Psoas muscle (tissue), 8 donors: Measurements from ENCODE around the gene ABLIM1. TPM values are rescaled to one million over a fixed set of nuclear protein-coding genes. Genes with fewer than 3 reads are reported as not detected.

Experiments
- ATAC-seq, 4 donors: fragments of 200-7000 bp; cut with Tn5 transposase; one replicate each; pipeline ENCODE4 v1.9.1; 2020; ENCODE audit warnings: moderate library complexity in 3 of 4, mild to moderate bottlenecking in 2 of 4
- DNase-seq, 2 donors: peaks; one replicate each; pipeline ENCODE4 v3.0.0-alpha.2; 2020
- H3K27ac ChIP-seq: fragments of 200-600 bp; one replicate; pipeline ENCODE4 v1.8.0; 2022
- H3K27me3 ChIP-seq, 3 donors: fragments of 200-600 bp in 1 of 3; one replicate each; pipeline versions ENCODE4 v1.6.1 to v1.8.0; 2013 to 2022; ENCODE audit warnings: low read length in 2 of 3, mild to moderate bottlenecking in 2 of 3, moderate library complexity in 1 of 3; ENCODE audit not compliant: insufficient read depth in 3 of 3
- H3K36me3 ChIP-seq, 2 donors: fragments of 200-600 bp in 1 of 2; one replicate each; pipeline versions ENCODE4 v1.6.1 to v1.8.0; 2013 to 2022; ENCODE audit warnings: low read depth in 1 of 2, mild to moderate bottlenecking in 1 of 2, moderate library complexity in 1 of 2; ENCODE audit not compliant: insufficient read depth in 1 of 2
- H3K4me1 ChIP-seq: fragments of 200-600 bp; one replicate; pipeline ENCODE4 v1.8.0; 2022
- H3K4me3 ChIP-seq: fragments of 200-600 bp; one replicate; pipeline ENCODE4 v1.8.0; 2022; ENCODE audit warnings: mild to moderate bottlenecking
- H3K9me3 ChIP-seq: fragments of 200-600 bp; one replicate; pipeline ENCODE4 v1.8.0; 2022
- CTCF ChIP-seq: fragments of 200-600 bp; IDR thresholded peaks from one replicate; pipeline ENCODE4 v1.8.0; 2022; ENCODE audit warnings: antibody characterized with exemption
- WGBS, 3 donors: extraction: QIAGEN DNeasy Blood & Tissue Kit; methylation state at CpG; one replicate each; pipeline versions ENCODE4 v1.1.6 to v1.1.7; 2013; 5-methylcytosine and 5-hydroxymethylcytosine counted together
- intact Hi-C, 2 donors: fragments of 100-400 bp; cut with DNase I; formaldehyde crosslinking; loops; one replicate each; pipeline versions ENCODE4 v1.11.0 to v1.14.2; 2022
- polyA plus RNA-seq, 3 donors: library from polyadenylated mRNA; stranded (reverse); fragments of 200-250 nt; gene quantifications; one replicate each; pipeline ENCODE4 v1.2.3, GENCODE V29; 2013
- total RNA-seq, 4 donors: library from RNA; stranded (reverse); fragmentation: NEBNext Ultra II Directional in 2 of 4; extraction: Animal tissue kit (Norgen Biotek cat#: 25700) in 2 of 4; gene quantifications; one replicate each; pipeline versions ENCODE4 v1.2.1 to v1.2.4, GENCODE V29; 2021 to 2023
- donor health status: healthy with polysubstance abuse.
- donor health status: DM: no; HTN: no; CAD: no; lungs with moderate emphysema.
- donor health status: Bipolar disorder and iron deficiency.
- donor health status: healthy.
- donor health status: DM: yes; HTN: yes; CAD: no.
- donor health status: DM: no; HTN: no; CAD: no.
- donor health status: DM: no; HTN: no; CAD: no.
- donor health status: DM: yes; HTN: yes; CAD: no.

ABLIM1 gene
- total and polyA plus RNA-seq, 7 donors, result 15.4 to 183 (median 21.8) TPM

DNA sequence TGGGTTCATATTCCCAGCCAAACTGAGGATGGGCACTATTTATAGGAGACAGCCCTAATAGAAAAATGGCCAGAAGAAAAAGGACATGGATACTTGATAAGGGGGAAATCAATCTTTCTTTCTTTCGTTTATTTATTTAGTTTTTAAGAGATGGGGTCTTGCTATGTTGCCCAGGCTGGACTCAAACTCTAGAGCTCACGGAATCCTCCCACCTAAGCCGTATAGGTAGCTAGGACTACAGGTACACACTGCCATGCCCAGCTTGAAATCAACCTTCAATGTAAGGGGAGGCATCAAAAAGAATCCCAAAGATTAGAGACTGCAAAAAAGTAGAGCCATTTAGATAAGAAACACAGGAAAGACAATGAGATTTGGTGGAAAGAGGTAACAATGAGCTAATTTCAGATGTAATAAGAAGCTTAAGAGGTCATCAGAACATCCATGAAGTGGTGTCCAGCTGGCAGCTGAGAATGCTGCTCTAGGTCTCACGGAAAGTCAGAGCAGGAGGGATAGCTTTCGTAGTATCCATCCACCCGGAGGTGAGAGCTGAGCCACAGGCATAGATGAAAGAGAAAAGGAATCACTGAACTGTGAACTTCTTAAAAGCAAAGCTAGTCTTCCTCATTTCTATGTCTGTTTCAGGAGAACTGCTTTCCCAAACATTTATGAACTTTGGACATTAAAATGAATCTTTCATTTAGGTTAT lies 10.5 kb upstream of the ABLIM1 start:
- Histone ChIP-seq H3K9me3 (no peaks in the 10 kb centered on the region), H3K36me3 (no peaks in the 10 kb centered on the region), H3K27ac (no peak overlapping the region), H3K4me3 (no peak overlapping the region), H3K27me3 (no peaks in the 10 kb centered on the region), H3K4me1 (no peaks in the 10 kb centered on the region)
- WGBS, 3 donors, result 85 to 92% (median 90%) methylated on average over 6 of the region's 6 CpGs
- DNase-seq (no peak), ATAC-seq (no peak)
- TF ChIP-seq CTCF, result no peak
- intact Hi-C loops, result no loop called here

DNA sequence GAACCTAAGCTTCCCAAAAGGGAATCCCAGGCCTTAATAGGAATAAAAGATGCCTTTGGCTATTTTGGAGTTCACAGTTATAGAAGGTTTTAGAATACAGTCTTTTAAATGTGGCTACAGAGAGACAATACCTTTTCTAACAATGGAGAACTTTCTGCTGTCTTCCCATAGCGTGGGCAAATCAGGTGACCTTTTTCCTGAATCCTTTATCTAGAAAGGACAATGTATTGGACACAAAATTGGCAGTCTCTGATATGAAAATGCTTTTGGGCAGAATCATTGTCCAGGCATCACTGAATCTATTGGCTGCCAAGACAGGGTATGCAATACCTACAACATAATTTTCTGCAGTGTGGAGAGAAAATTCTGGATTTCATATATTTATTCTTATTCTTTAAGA lies 7.8 kb upstream of the ABLIM1 start:
- Histone ChIP-seq H3K9me3 (peaks cover 3% of the 10 kb centered on the region), H3K4me3 (no peak overlapping the region), H3K4me1 (no peaks in the 10 kb centered on the region), H3K36me3 (no peaks in the 10 kb centered on the region), H3K27ac (no peak overlapping the region), H3K27me3 (no peaks in the 10 kb centered on the region)
- no peak for ATAC-seq
- intact Hi-C loops, result no loop called here
- WGBS, 3 donors, result 62 to 83% (median 80%) methylated on average over 1 of the region's 1 CpG
- no peak for TF ChIP-seq CTCF
- no peak for DNase-seq

DNA sequence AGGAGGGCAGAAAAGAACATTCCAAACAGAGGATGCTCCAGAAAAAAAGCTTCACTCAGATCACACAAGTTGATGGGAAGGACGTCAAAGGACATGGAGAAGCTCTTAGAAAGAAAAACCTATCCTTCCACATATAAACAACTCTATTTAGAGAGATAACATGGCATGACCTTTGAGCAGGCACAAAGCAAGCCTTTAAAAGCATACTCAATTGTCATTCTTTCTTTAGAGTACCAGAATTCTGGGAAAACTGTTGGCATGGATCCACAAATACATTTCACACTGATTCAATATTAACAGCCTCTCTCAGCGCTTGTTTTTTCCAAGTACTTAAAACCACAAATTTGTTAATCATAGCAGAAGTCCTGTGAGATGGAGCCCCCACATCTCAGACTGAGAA lies 7.3 kb upstream of the ABLIM1 start:
- no peak overlapping the region for H3K4me3 ChIP-seq
- no peak for DNase-seq
- no peaks in the 10 kb centered on the region for H3K4me1 ChIP-seq
- H3K27me3 ChIP-seq, result no peaks in the 10 kb centered on the region
- H3K9me3 ChIP-seq, result peaks cover 3% of the 10 kb centered on the region
- no peak for ATAC-seq
- H3K36me3 ChIP-seq, result no peaks in the 10 kb centered on the region
- no peak overlapping the region for H3K27ac ChIP-seq
- TF ChIP-seq CTCF, result no peak
- 36 to 42% (median 40%) methylated on average over 2 of the region's 2 CpGs for WGBS, 3 donors
- intact Hi-C loops, result no loop called here

GRCh38 chr10:114664127-114664526 lies 6.1 kb upstream of the ABLIM1 start:
- WGBS, 3 donors, result 72 to 81% (median 74%) methylated on average over 4 of the region's 4 CpGs
- no peaks in the 10 kb centered on the region for H3K36me3 ChIP-seq
- no peaks in the 10 kb centered on the region for H3K4me1 ChIP-seq
- H3K27ac ChIP-seq, result no peak overlapping the region
- DNase-seq (no peak), ATAC-seq (no peak)
- no peaks in the 10 kb centered on the region for H3K27me3 ChIP-seq
- intact Hi-C loops, result no loop called here
- TF ChIP-seq CTCF, result no peak
- peaks cover 3% of the 10 kb centered on the region for H3K9me3 ChIP-seq
- no peak overlapping the region for H3K4me3 ChIP-seq

GRCh38 chr10:114663626-114664025 lies 5.6 kb upstream of the ABLIM1 start:
- Histone ChIP-seq H3K9me3 (peaks cover 3% of the 10 kb centered on the region), H3K27ac (no peak overlapping the region), H3K4me3 (no peak overlapping the region), H3K36me3 (no peaks in the 10 kb centered on the region), H3K27me3 (no peaks in the 10 kb centered on the region), H3K4me1 (no peaks in the 10 kb centered on the region)
- ATAC-seq (peak in 1 of 4 donors; percentile 22), DNase-seq (no peak)
- WGBS, 3 donors, result 40 to 58% (median 50%) methylated on average over 8 of the region's 8 CpGs
- intact Hi-C loops, result no loop called here
- no peak for TF ChIP-seq CTCF
